ENCODE data around the gene GOPC.
"Not testable (repeated sequence)": the region's sequence is repeated elsewhere in the genome, so short reads cannot be mapped to it uniquely, and the experiment has no call there.

GOPC gene

DNA sequence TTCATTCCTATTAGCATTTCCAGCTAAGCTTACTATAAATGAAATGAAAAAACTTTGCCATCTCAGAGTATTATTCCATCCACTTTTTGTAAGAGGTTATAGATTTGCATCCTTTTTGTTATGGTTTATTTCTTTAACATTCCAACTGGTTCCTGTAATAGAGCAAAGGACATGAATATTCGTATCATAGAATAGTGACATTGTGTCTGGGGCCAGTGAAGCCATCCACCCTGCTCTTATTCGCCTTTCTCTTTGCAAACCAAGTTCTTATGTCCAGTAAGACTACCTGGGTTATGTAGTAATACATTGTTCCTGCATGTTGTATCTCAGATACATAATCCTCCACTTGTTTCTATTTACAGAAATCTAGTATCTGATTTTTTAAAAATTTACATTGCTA lies 76.7 kb downstream of the GOPC start:
- Mint-ChIP-seq H3K4me1 (no peaks in the 10 kb centered on the region), H3K36me3 (ENCODE audit: low read depth) (peaks cover 2% of the 10 kb centered on the region), H3K9me3 (no peaks in the 10 kb centered on the region), H3K27me3 (peaks cover 2% of the 10 kb centered on the region), H3K27ac (no peak overlapping the region), H3K4me3 (no peak overlapping the region)
- ATAC-seq (no peak), DNase-seq (no peak)

DNA sequence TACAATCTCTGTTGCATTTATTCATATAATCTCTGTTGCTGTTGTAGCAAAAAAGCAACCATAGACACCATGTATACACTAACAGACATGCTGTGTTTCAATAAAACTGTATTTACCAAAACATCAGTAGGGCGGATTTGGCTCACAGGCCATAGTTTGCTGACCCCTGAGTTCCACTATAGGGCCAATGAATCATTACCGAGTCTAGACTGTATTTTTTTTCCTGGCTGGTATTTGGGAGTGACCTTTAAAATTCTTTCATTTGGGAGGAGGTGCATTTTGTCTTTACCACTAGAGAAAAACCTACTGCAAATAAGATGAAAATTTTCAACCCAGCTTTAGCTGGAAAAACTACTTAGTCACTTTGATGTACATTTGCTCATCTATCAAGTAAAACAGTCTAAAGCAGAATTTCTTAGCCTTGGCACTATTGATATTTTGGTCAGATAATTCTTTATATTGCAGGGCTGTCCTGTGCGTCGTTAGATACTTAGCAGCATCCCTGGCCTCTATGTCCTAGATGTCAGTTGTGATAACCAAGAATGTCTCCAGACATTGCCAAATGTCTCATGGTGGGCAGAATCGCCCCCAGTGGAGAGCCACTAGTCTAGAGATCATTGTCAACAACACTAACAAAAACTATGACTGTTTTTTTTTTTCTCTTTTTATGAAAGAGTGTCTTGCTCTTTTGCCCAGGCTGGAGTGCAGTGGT lies 80.4 kb downstream of the GOPC start:
- Mint-ChIP-seq H3K27ac (no peak overlapping the region), H3K4me3 (no peak overlapping the region), H3K27me3 (peaks cover 2% of the 10 kb centered on the region), H3K36me3 (ENCODE audit: low read depth) (peaks cover 2% of the 10 kb centered on the region), H3K4me1 (no peaks in the 10 kb centered on the region), H3K9me3 (no peaks in the 10 kb centered on the region)
- DNase-seq (no peak), ATAC-seq (no peak)

DNA sequence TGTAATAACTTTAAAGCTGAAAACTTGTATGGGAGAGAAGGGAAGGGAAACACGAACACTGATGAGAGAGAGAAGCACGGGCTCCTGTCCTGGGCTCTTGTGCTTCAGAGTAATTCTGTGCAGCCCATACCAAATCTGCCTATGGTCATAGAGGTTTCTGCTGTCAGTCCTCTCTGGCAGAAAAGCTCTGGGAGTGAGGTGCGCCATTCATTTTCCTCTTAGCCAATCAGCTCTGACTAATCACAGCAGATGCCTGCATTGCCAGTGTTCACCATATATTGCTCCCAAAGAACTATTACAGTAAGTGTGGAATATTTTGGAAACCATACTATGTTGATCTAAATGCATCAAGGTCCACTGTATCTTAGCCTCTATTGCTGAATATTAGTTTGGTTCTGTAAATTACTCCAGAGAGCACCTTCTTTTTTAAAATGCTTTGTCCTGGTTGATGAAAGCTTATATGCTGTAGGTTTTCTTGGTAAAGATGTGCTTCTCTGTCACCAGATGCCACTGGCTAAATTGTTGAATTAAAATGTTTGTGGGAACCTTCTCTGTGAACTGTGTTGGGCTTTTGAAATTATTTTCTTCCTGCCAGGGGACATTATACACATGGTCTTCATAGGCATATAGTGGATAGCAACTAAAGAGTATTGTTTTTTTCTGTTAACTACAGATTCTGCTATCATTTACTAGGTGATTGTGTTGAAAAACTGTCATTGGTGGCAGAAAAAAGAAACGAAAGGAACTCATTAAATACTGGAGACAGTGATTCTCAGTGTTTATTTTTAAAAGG lies 81.5 kb downstream of the GOPC start:
- no peak overlapping the region for H3K4me3 Mint-ChIP-seq
- peaks cover 2% of the 10 kb centered on the region for H3K27me3 Mint-ChIP-seq
- no peak for ATAC-seq
- no peaks in the 10 kb centered on the region for H3K4me1 Mint-ChIP-seq
- H3K9me3 Mint-ChIP-seq: no peaks in the 10 kb centered on the region
- no peak overlapping the region for H3K27ac Mint-ChIP-seq
- H3K36me3 Mint-ChIP-seq (ENCODE audit: low read depth): peaks cover 2% of the 10 kb centered on the region
- no peak for DNase-seq

DNA sequence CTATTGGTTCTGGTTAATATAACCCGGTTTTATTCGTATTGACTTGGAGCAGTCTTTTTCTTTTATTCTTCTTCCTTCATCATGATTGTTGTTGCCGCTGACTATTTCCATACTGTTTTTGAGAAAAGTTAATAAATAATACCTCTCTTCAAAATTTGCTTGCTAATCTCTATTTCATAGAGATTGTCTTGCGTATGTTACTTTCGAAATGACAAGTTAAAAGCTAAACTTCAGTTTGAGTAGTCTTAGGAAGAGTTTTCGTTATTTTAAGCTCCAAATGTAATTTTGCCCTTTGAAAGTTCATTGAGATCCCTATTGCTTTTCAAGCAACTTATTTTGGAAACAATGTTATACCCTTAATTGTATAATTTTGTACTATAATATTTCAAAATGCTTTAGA lies 83.4 kb downstream of the GOPC start:
- peaks cover 3% of the 10 kb centered on the region for H3K27me3 Mint-ChIP-seq
- ATAC-seq: no peak
- no peaks in the 10 kb centered on the region for H3K9me3 Mint-ChIP-seq
- H3K36me3 Mint-ChIP-seq (ENCODE audit: low read depth): peaks cover 2% of the 10 kb centered on the region
- H3K4me3 Mint-ChIP-seq: no peak overlapping the region
- H3K4me1 Mint-ChIP-seq: no peaks in the 10 kb centered on the region
- H3K27ac Mint-ChIP-seq: no peak overlapping the region
- no peak for DNase-seq

DNA sequence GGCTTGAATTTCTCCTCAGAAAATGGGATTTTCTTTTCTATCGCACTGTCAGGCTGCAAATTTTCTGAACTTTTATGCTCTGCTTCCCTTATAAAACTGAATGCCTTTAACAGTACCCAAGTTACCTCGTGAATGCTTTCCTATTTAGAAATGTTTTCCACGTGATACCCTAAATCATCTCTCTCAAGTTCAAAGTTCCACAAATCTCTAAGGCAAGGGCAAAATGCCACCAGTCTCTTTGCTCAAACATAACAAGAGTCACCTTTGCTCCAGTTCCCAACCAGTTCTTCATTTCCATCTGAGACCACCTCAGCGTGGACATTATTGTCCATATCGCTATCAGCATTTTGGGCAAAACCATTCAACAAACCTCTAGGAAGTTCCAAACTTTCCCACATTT lies 84.3 kb downstream of the GOPC start:
- H3K4me3 Mint-ChIP-seq; ATAC-seq; H3K27me3 Mint-ChIP-seq; H3K36me3 Mint-ChIP-seq (ENCODE audit: low read depth); H3K9me3 Mint-ChIP-seq; H3K27ac Mint-ChIP-seq; H3K4me1 Mint-ChIP-seq; DNase-seq: not testable (repeated sequence)

DNA sequence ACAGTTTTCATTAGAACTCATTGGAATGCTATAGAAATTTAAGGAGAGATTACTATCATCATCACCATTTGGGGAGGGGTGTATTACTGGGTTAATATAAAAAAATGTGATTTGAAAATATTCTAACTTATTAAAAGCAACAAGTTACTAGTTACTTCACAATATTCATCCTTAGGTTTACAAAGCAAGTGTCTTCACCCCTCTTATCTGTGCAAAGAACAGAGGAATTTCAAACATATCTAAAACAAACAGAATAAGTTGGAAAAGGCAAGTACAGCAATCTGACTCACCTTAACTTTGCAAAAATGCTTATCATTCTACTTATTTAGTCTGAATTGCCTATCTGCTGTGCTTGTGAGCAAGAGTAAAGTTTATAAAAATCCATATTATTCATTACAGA lies 87.0 kb downstream of the GOPC start:
- H3K36me3 Mint-ChIP-seq (ENCODE audit: low read depth): no peaks in the 10 kb centered on the region
- no peaks in the 10 kb centered on the region for H3K9me3 Mint-ChIP-seq
- H3K27me3 Mint-ChIP-seq: peaks cover 1% of the 10 kb centered on the region
- no peak for ATAC-seq
- no peak overlapping the region for H3K4me3 Mint-ChIP-seq
- H3K27ac Mint-ChIP-seq: no peak overlapping the region
- DNase-seq: no peak
- no peaks in the 10 kb centered on the region for H3K4me1 Mint-ChIP-seq

DNA sequence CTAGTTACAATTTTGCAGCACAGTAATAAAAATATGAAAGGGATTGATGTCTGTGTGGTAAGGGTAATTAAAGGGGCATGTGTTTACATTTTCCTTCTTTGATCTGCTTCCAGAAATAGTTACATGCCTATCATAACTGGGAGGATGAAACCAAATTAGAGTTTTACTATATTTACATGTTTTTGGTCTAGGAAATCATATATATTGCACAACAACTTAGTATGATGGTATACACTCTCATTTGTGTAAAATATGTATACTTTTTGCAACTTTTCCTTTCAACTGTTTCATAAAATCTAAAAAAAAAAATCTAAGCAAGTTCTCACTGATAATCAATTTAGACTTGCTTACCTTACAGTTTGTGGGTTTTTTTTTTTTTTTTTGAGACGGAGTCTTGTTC lies 87.7 kb downstream of the GOPC start:
- Mint-ChIP-seq H3K27ac (no peak overlapping the region), H3K4me1 (no peaks in the 10 kb centered on the region), H3K4me3 (no peak overlapping the region)

DNA sequence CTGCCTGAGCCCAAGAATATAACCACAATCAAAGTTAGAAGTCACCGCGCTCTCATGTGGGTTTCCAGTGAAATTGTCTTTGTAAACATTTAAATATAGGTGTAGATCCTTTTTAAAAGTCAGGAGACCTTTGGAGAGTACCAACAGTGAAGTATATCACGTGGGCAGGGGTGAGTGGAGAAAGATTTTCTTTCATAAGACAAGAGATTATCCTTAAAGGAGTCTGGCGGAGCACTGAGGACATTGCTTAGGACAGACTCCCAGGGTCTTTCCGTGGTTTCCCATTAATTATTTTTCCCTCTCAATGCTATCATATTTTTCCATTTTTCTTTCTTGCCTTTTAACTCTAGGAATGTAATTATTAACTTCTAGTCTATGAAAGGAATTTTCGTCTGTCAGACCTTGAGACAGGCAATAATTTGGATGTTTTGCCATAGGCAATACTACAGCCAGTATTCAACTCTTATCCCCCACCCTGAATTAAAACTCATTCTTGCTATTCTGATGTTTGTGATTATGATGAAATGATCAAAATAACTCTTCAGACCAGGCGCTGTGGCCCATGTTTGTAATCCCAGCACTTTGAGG lies 88.4 kb downstream of the GOPC start:
- Mint-ChIP-seq H3K9me3 (no peaks in the 10 kb centered on the region), H3K27me3 (peaks cover 1% of the 10 kb centered on the region), H3K4me1 (no peaks in the 10 kb centered on the region), H3K27ac (no peak overlapping the region), H3K4me3 (no peak overlapping the region), H3K36me3 (ENCODE audit: low read depth) (no peaks in the 10 kb centered on the region)
- DNase-seq: no peak
- no peak for ATAC-seq

More for the DNA sequence above, 87.7 kb downstream of the GOPC start:
- Mint-ChIP-seq H3K27me3 (peaks cover 1% of the 10 kb centered on the region), H3K36me3 (ENCODE audit: low read depth) (no peaks in the 10 kb centered on the region), H3K9me3 (no peaks in the 10 kb centered on the region)
- no peak for DNase-seq
- ATAC-seq: no peak

DNA sequence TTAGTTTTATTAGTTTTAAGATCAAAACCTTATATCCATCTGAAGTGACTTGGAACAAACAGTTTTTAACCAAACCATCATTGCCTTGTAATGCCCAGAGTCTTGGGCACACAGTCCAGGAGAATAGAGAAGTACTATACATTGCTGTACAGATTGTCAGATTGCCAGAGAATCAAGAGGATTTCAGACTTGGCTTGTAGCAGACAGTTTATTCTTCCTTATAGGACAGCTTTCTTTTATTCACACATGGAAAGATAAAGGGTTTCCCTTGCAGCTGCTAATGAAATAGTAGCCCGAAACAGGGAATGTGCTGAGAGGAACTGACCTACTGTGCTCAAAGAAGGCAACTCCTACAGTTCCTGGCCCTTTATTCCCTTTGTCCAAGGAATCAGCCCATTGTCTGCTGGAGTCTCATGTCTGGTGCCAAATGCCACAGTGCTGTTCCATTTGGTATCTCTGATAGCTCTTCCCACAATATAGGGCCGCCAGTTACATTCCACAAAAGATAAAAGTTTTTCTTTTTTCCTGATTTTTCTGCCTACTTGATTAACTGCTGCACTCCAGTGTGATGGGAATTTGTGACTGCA lies 89.2 kb downstream of the GOPC start:
- DNase-seq: no peak
- H3K4me3 Mint-ChIP-seq: no peak overlapping the region
- peaks cover 1% of the 10 kb centered on the region for H3K27me3 Mint-ChIP-seq
- H3K4me1 Mint-ChIP-seq: no peaks in the 10 kb centered on the region
- no peak for ATAC-seq
- no peaks in the 10 kb centered on the region for H3K9me3 Mint-ChIP-seq
- no peaks in the 10 kb centered on the region for H3K36me3 Mint-ChIP-seq (ENCODE audit: low read depth)
- H3K27ac Mint-ChIP-seq: no peak overlapping the region

DNA sequence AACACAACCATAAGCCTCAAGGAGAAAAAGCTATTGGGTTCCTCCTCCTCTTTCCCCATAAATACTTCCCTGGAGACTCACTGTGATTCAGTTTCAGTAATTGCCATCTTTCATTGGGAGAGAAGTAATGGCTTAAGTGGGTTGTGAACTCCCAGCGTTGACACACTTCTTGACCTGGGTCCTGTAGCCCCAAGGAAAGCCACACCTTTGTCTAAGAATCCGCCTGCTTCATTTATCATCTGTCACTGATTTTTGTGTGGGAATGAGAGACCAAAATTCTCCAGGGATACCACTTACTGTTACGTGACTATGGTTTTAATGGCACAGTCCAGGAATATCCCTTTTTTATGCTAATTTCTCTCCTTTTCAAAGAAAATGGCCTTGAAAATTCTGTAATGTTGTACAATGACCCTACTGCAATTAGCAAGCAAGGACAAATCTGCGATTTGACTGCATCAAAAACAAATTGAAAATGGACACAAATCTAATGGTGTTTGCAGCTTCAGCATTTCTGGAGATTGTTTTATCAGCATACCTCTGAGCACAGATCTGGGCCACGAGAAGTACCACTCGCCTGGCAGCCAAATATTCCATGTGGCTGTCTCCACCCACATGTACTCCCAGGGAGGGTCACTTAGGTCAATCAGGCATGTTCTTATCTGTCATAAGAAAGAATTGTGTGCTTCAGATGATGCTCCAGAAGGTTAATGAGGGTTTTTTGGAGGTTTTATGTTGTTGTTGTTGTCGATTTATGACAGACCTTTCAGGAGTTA lies 90.1 kb downstream of the GOPC start:
- H3K36me3 Mint-ChIP-seq (ENCODE audit: low read depth): no peaks in the 10 kb centered on the region
- DNase-seq (no peak), ATAC-seq (no peak)
- H3K4me3 Mint-ChIP-seq: no peak overlapping the region
- H3K27me3 Mint-ChIP-seq: peaks cover 3% of the 10 kb centered on the region
- H3K4me1 Mint-ChIP-seq: no peaks in the 10 kb centered on the region
- H3K27ac Mint-ChIP-seq: no peak overlapping the region
- H3K9me3 Mint-ChIP-seq: no peaks in the 10 kb centered on the region

Measured in activated naive CD8-positive, alpha-beta T cell treated with anti-CD3 and anti-CD28 coated beads, Interleukin-2, amount 50 U/mL, for 24 hours (primary cell).